ENCODE measurements around the gene NCOR1. TPM values are rescaled to one million over a fixed set of nuclear protein-coding genes. Genes with fewer than 3 reads are reported as not detected.
"Not testable (repeated sequence)": the region's sequence is repeated elsewhere in the genome, so short reads cannot be mapped to it uniquely, and the experiment has no call there.

NCOR1 gene
- total RNA-seq, 1 donor from 2014 or later, result 108 TPM

GRCh38 chr17:16215002-16215272 is 397 bp downstream of the NCOR1 start:
- DNase-seq (ENCODE audit: low spot score), result peak; percentile 92
- no peaks in the 10 kb centered on the region for H3K27me3 Mint-ChIP-seq (ENCODE audit: low read depth)
- peak overlapping the region; percentile 87 for H3K4me3 Mint-ChIP-seq (ENCODE audit: unreplicated experiment)
- H3K36me3 Mint-ChIP-seq (ENCODE audit: low read depth), result no peaks in the 10 kb centered on the region
- H3K9me3 Mint-ChIP-seq (ENCODE audit: low read depth), result no peaks in the 10 kb centered on the region
- H3K27ac Mint-ChIP-seq (ENCODE audit: unreplicated experiment), result peak overlapping the region; percentile 90
- H3K4me1 Mint-ChIP-seq (ENCODE audit: low read depth), result peaks cover 49% of the 10 kb centered on the region
- no peak for TF ChIP-seq CTCF (IDR thresholded peaks at IDR 0.05)

GRCh38 chr17:16214190-16215001 is 938 bp downstream of the NCOR1 start:
- H3K27ac Mint-ChIP-seq (ENCODE audit: unreplicated experiment), result peak overlapping the region; percentile 90
- peaks cover 49% of the 10 kb centered on the region for H3K4me1 Mint-ChIP-seq (ENCODE audit: low read depth)
- no peaks in the 10 kb centered on the region for H3K27me3 Mint-ChIP-seq (ENCODE audit: low read depth)
- no peaks in the 10 kb centered on the region for H3K9me3 Mint-ChIP-seq (ENCODE audit: low read depth)
- H3K36me3 Mint-ChIP-seq (ENCODE audit: low read depth), result no peaks in the 10 kb centered on the region
- no peak for DNase-seq (ENCODE audit: low spot score)
- peak overlapping the region; percentile 87 for H3K4me3 Mint-ChIP-seq (ENCODE audit: unreplicated experiment)
- TF ChIP-seq CTCF (IDR thresholded peaks at IDR 0.05), result no peak

- H3K9me3 Mint-ChIP-seq (ENCODE audit: low read depth), result no peaks in the 10 kb centered on the region
- H3K27ac Mint-ChIP-seq (ENCODE audit: unreplicated experiment), result peak overlapping the region; percentile 90
- DNase-seq (ENCODE audit: low spot score), result no peak
- H3K27me3 Mint-ChIP-seq (ENCODE audit: low read depth), result no peaks in the 10 kb centered on the region
- H3K4me1 Mint-ChIP-seq (ENCODE audit: low read depth), result peaks cover 48% of the 10 kb centered on the region
- TF ChIP-seq CTCF (IDR thresholded peaks at IDR 0.05), result no peak
- H3K36me3 Mint-ChIP-seq (ENCODE audit: low read depth), result no peaks in the 10 kb centered on the region
- H3K4me3 Mint-ChIP-seq (ENCODE audit: unreplicated experiment), result no peak overlapping the region
Observed at GRCh38 chr17:16212793-16213192, 2.5 kb downstream of the NCOR1 start.

GRCh38 chr17:16211590-16211989 is 3.7 kb downstream of the NCOR1 start:
- Mint-ChIP-seq H3K27ac (ENCODE audit: unreplicated experiment) (peak overlapping the region; percentile 38), H3K4me3 (ENCODE audit: unreplicated experiment) (no peak overlapping the region), H3K36me3 (ENCODE audit: low read depth) (no peaks in the 10 kb centered on the region), H3K4me1 (ENCODE audit: low read depth) (peaks cover 46% of the 10 kb centered on the region), H3K27me3 (ENCODE audit: low read depth) (no peaks in the 10 kb centered on the region), H3K9me3 (ENCODE audit: low read depth) (no peaks in the 10 kb centered on the region)
- no peak for DNase-seq (ENCODE audit: low spot score)
- no peak for TF ChIP-seq CTCF (IDR thresholded peaks at IDR 0.05)

- H3K27ac Mint-ChIP-seq (ENCODE audit: unreplicated experiment); H3K27me3 Mint-ChIP-seq (ENCODE audit: low read depth); H3K4me3 Mint-ChIP-seq (ENCODE audit: unreplicated experiment); H3K9me3 Mint-ChIP-seq (ENCODE audit: low read depth); DNase-seq (ENCODE audit: low spot score); H3K36me3 Mint-ChIP-seq (ENCODE audit: low read depth): not testable (repeated sequence)
- peaks cover 58% of the 10 kb centered on the region for H3K4me1 Mint-ChIP-seq (ENCODE audit: low read depth)
Observed at GRCh38 chr17:16204763-16205162, 10.6 kb downstream of the NCOR1 start.

- H3K4me3 Mint-ChIP-seq (ENCODE audit: unreplicated experiment); H3K27me3 Mint-ChIP-seq (ENCODE audit: low read depth); H3K9me3 Mint-ChIP-seq (ENCODE audit: low read depth); H3K36me3 Mint-ChIP-seq (ENCODE audit: low read depth); DNase-seq (ENCODE audit: low spot score): not testable (repeated sequence)
- Mint-ChIP-seq H3K27ac (ENCODE audit: unreplicated experiment) (peak overlapping the region; percentile 70), H3K4me1 (ENCODE audit: low read depth) (peaks cover 66% of the 10 kb centered on the region)
Observed at GRCh38 chr17:16202554-16203500, 12.5 kb downstream of the NCOR1 start.

- H3K4me3 Mint-ChIP-seq (ENCODE audit: unreplicated experiment); H3K36me3 Mint-ChIP-seq (ENCODE audit: low read depth); DNase-seq (ENCODE audit: low spot score); H3K27me3 Mint-ChIP-seq (ENCODE audit: low read depth); H3K9me3 Mint-ChIP-seq (ENCODE audit: low read depth): not testable (repeated sequence)
- Mint-ChIP-seq H3K4me1 (ENCODE audit: low read depth) (peaks cover 60% of the 10 kb centered on the region), H3K27ac (ENCODE audit: unreplicated experiment) (peak overlapping the region; percentile 37)
Observed at GRCh38 chr17:16201693-16202131, 13.6 kb downstream of the NCOR1 start.

Measured in chondrocyte (in vitro differentiated cells).